ENCODE measurements around the gene PON1.

Gene PON1

GRCh38 chr7:95324431-95324830 lies at the start of gene PON1:
Gene PON1 (minus strand): TSS chr7:95324532. CDS start chr7:95324475, 57 bp downstream.
- no peak for DNase-seq (ENCODE audit: low read depth in 2 of 2)

GRCh38 chr7:95373323-95373722 lies 49.0 kb upstream of the PON1 start:
- no peak for DNase-seq (ENCODE audit: low read depth in 2 of 2)

GRCh38 chr7:95368235-95368634 lies 43.9 kb upstream of the PON1 start:
- DNase-seq (ENCODE audit: low read depth in 2 of 2) = no peak

DNA sequence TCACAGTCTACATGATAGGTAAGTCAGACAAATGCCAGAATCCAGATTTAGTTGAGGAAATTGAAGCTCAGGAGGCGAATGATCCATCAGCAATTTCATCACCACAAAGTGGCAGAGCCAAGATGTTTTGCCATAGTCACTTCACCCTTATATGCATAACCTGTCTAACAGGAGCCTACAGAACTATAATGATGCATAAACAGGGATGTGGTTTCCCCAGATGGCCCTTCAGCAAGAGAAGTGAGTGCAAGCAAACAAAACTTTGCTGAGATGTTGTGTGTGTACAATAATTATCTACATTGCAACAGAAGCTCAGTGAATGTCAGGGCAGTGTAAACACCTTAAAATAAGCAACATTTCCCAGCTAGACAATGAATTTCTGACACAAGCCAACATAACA lies 43.3 kb upstream of the PON1 start:
- no peak for DNase-seq (ENCODE audit: low read depth in 2 of 2)

- DNase-seq (ENCODE audit: low read depth in 2 of 2) = no peak
Measured at GRCh38 chr7:95365151-95365550, 40.8 kb upstream of the PON1 start.

DNA sequence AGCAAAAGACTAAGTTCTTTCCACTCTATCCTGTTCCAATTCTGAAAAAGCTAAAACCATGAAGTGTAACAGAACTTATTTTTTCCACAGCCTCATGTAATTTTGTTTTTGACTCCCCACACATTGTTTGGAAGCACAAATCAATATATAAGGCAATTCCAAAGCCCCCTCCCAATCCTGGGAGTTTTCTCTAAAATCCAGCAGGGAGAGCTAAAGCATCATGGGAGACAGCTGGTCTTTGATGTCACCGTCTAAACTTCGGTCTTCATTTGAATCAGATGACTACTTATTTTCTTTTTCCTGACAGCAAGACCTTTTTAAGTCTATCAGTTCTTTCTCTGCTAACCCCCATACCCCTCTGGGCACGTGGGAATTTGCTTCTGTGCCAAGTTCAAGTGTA lies 33.3 kb upstream of the PON1 start:
- DNase-seq (ENCODE audit: low read depth in 2 of 2) = no peak

DNA sequence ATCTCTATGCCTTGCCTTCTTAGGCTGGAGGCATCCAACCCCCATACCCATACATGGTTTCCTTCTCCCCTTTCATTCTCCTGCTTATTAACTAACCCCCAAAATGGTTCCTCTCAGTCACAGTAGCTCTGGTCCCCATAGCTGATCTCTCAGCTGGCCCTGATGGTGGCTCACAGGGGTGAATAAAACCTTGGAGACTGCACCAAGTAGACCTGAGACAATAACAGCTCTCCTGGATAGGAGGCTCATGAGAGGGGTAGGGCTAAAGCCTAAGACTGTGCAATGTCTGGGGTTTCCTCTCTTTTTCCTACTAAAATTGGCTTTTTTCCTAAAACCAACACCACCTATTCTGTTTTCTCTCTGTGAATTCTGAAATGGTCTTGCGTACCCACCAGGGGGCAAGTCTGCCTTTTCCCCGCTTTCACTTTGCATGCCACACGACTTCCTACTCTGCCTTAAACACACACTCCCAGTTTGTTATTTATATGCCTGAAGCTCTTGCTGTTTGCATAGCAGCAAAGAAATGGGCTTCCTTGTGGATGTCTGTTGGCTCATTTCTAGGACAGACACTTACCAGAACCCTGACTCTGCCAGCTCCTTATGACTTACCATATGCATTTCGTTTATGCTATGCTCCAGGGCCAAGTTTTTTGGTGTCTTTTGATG lies 18.4 kb upstream of the PON1 start:
- DNase-seq (ENCODE audit: low read depth in 2 of 2) = no peak

DNA sequence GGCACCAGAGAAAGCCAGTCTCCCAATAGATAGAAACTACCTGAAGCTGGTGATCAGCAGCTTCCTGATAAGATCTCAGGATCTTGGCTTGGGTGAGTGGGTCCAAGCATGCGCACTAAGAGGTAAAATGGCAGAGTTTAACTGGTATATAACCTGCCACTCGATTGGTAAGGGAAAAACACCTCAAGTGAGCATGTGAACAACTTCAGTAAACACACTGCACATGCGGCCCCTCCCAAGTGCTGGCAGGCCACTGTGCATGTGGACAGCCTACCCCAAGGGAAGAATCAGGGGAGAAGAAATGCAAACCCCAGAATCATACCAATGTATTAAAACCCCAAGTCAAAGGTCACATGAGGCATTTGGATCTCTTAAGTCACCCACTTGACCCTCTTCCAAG lies 17.7 kb upstream of the PON1 start:
- DNase-seq (ENCODE audit: low read depth in 2 of 2) = no peak

- no peak for DNase-seq (ENCODE audit: low read depth in 2 of 2)
Measured at GRCh38 chr7:95340491-95340890, 16.2 kb upstream of the PON1 start.

GRCh38 chr7:95338832-95339231 lies 14.5 kb upstream of the PON1 start:
- DNase-seq (ENCODE audit: low read depth in 2 of 2) = no peak

DNA sequence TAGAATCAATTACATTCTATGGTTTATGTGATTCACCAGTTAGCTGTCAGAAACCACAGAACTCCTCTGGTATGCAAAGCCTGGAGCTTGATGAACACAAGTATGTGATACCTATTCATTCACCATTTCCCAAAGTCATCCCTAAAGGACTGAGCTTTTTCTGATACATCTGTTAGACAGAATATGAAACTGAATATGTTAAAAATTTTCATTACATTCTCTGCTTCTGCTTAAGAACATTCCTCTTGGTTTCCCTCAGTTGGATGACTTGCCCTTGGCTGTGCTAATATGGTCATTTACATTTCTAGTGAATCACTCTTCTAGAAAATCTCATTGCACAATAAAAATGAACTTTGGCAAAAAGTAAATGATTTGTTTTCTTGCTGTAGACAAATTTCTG lies 10.8 kb upstream of the PON1 start:
- peak; percentile 94 to 95 for DNase-seq (ENCODE audit: low read depth in 2 of 2)

DNA sequence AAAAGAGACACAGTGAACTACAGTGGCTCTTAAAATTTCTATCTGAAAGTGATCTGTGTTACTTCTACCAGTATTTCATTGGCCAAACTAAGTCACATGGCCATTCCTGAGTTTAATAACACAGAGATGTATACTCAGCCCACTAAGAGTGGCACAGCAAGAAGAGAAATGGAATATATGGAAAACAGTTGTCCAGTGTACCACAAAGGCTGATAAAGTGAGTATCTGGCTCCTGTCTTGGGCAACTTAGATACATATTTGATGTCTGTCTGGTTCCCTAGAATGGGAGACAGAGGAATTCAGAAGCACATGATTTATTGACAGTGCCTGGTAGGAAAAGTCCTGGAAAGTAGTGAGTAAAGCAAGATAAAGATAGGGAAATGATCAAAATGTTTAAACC lies 10.1 kb upstream of the PON1 start:
- peak in 1 of 2 experiments; percentile 5 for DNase-seq (ENCODE audit: low read depth in 2 of 2)

DNA sequence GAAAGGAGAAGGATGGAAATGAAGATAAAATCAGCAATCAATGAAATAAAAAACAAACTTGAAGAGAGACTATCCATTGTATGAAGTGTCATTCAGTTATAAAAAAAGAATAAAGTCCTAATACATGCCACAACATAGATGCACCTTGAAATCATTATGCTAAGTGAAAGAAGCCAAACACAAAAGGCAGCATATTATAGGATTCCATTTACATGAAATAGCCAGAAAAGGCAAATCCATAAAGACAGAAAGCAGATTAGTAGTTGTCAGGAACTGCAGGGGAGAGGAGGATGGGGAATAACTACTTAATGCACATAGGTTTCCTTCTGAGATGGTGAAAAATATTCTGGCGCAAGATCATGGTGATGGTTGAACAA lies 6.6 kb upstream of the PON1 start:
- DNase-seq (ENCODE audit: low read depth in 2 of 2) = no peak

DNA sequence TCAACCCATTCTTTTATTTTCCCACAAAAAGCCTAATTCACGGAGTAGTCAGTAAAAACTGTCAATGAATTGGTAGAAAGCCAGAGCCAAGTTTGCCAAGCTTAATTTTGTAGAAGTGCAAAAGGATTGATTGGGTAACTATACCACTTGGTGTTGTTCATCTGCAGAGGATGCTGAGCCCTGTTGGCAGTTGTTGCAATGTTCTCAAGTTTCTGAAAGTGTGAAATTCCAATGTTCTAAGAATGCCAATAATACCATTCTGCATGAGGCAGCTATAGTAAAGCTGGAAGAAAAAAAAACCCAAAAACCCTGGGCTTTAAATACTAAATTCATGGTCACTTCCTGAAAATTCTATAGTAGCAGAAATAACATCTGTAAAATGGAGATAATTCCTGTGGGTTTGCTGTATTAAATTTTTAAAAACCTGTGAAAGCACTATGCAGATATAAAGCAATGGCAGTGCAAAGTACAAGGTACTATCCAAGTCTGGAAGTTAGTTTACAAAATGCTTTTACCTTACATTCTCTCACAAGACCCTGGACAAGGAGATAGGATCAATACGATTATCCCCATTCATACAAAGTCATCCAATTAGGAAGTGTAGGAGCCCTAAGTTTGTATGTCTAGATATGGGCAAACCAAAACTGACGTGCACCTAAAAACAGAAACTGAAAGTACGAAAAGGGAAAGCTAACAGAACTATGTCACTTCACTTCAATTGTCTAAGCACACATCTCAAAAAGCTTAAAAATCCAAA lies 6.0 kb upstream of the PON1 start:
- DNase-seq (ENCODE audit: low read depth in 2 of 2) = peak; percentile 50 to 52

- DNase-seq (ENCODE audit: low read depth in 2 of 2) = no peak
Measured at GRCh38 chr7:95327356-95327755, 3.0 kb upstream of the PON1 start.

DNA sequence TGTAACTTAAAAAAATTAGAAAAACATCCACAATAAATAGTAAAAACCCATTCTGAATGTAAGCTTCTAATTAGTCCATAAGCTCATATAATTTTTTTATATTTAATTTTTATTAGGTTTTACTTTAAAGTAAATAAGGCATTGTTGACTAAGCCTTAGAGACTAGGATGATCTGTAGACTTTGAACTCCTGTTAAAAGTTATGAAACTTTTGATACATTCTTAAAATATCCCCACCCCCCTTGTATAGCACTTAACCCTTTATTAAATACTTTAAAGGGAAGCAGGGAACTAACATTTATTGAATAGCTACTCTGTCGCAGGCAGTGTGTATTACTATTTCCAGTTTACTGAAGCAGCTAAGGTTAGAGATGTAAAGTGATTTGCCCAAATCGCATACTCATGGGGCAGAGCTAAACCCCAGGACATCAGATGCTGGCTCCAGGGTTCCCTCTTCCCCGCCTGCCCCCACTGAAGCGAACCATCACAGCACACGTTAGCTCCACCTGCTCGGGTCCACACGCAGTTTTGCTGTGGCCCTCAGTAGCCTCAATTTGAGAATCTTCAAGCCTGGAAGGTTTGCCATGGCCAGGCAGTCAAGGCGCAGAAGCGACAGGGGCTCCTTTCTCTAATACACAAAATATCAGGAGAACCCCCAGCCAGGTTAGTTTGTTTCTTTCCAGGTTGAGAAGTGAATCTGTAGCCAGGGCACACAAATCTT lies 762 bp downstream of the PON1 start:
- no peak for DNase-seq (ENCODE audit: low read depth in 2 of 2)

GRCh38 chr7:95322854-95323253 lies 1.5 kb downstream of the PON1 start:
- DNase-seq (ENCODE audit: low read depth in 2 of 2) = no peak

- peak; percentile 41 to 45 for DNase-seq (ENCODE audit: low read depth in 2 of 2)
Measured at GRCh38 chr7:95322396-95322795, 1.9 kb downstream of the PON1 start.

- DNase-seq (ENCODE audit: low read depth in 2 of 2) = no peak
Measured at GRCh38 chr7:95321720-95322119, 2.6 kb downstream of the PON1 start.

GRCh38 chr7:95320651-95321050 lies 3.7 kb downstream of the PON1 start:
- DNase-seq (ENCODE audit: low read depth in 2 of 2) = no peak

DNA sequence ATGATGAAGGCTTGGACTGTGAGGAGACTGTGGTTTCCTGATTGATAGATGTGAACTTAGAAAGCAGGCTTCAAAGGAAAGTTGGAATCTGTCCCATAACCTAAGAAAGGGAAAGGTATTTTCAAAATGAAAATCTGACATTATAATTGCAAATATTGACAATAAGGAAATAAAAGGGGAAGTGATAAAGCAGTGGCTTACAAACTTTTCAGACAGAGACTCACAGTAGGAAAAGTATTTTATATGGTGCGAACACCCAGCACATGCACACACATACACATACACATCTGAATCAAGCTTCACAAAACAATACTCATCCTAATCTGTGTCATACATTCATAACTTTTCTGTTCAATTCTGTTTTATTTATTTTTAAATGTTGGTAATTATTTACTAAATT lies 4.8 kb downstream of the PON1 start:
- no peak for DNase-seq (ENCODE audit: low read depth in 2 of 2)

DNA sequence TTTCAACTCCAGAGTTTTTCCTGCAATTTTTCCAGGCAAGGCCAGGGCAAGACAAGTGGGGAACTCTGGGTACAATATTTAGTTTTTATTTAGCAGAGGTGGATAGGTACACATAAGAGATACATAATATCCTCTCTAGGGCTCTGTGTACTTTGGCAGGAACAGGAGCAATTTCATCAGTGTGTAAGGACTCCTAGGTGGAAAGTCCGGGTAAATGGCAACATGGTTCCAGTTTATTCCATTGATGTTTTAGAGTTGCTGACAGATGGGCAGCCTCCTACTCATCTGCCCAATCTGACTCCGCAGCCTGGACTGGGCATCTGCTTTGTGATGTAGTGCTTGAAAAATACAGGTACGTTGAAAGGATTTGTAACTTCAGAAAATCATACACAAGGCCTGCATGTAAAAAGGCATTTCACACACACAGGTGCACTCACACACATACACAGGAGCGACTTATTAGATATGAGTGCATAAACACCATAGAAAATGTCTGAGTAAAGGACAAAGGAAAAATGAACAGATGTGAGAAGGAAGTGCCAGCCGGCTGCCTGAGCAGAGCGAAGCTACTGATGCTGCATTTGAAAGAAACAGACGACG lies 5.7 kb downstream of the PON1 start:
- DNase-seq (ENCODE audit: low read depth in 2 of 2) = no peak

GRCh38 chr7:95317966-95318365 lies 6.4 kb downstream of the PON1 start:
- no peak for DNase-seq (ENCODE audit: low read depth in 2 of 2)

All from fibroblast of skin of left biceps (primary cell).